ENCODE measurements around the gene SAG.

DNA sequence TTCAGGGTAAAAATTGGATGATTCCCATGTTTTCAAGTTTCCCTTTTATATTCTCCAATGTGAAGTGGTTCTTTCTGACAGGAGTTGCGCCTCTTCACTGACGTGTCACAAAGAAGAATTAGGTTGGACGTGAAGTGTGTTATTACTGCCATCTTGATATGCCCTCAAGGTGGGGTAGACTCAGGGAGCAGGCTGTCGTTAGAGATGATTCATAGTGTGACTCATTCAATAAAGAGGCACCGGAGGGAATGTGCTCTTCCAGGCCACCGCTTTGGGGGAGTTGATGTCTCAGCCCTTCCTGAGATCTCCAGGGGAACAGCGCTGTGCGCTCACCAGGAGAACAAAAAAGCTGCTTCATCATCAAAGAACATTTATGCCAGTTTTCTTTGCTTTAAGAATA is 43.1 kb downstream of the SAG start:
- TF ChIP-seq, protein P1, sequence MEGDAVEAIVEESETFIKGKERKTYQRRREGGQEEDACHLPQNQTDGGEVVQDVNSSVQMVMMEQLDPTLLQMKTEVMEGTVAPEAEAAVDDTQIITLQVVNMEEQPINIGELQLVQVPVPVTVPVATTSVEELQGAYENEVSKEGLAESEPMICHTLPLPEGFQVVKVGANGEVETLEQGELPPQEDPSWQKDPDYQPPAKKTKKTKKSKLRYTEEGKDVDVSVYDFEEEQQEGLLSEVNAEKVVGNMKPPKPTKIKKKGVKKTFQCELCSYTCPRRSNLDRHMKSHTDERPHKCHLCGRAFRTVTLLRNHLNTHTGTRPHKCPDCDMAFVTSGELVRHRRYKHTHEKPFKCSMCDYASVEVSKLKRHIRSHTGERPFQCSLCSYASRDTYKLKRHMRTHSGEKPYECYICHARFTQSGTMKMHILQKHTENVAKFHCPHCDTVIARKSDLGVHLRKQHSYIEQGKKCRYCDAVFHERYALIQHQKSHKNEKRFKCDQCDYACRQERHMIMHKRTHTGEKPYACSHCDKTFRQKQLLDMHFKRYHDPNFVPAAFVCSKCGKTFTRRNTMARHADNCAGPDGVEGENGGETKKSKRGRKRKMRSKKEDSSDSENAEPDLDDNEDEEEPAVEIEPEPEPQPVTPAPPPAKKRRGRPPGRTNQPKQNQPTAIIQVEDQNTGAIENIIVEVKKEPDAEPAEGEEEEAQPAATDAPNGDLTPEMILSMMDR (conservative IDR thresholded peaks at IDR 0.05; ENCODE audit: low read depth in 2 of 2), result no peak
- TF ChIP-seq POLR2AphosphoS5 (IDR thresholded peaks at IDR 0.05; ENCODE audit: low read depth), result no peak
